ENCODE data around the gene IFI27L1.

The IFI27L1 gene, protein sequence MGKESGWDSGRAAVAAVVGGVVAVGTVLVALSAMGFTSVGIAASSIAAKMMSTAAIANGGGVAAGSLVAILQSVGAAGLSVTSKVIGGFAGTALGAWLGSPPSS

GRCh38 chr14:94080621-94081385 is at the start of gene IFI27L1, which contains the start of gene DDX24:
TSS of gene IFI27L1 (plus strand) at chr14:94081310. CDS start at chr14:94096938, 15,628 bp downstream.
TSS of gene DDX24 (minus strand) at chr14:94081202. CDS start at chr14:94079742, 1,460 bp downstream.
- Histone ChIP-seq H3K4me1 (ENCODE audit: insufficient read depth, low read length) (peaks cover 7% of the 10 kb centered on the region), H3K27ac (ENCODE audit: low read length) (no peak within 1 kb of the TSS)

GRCh38 chr14:94031883-94032279 is 49.2 kb upstream of the IFI27L1 start:
- Histone ChIP-seq H3K4me3 (ENCODE audit: low read length) (no peak overlapping the region), H3K9ac (ENCODE audit: low read depth, low read length) (no peak overlapping the region), H3K9me3 (ENCODE audit: insufficient read depth, low read depth, low read length) (no peaks in the 10 kb centered on the region), H3K27me3 (ENCODE audit: insufficient read depth, low read length) (peaks cover 2% of the 10 kb centered on the region; the same call in 1 of the 2 replicates), H3K4me1 (ENCODE audit: insufficient read depth, low read length) (0 out of 2 replicates have a peak, but pooled peaks cover 2% of the 10 kb centered on the region), H3K27ac (ENCODE audit: low read length) (no peak overlapping the region), H3K36me3 (ENCODE audit: insufficient read depth, low read depth, low read length) (no peaks in the 10 kb centered on the region)

More at GRCh38 chr14:94080621-94081385, at the start of gene IFI27L1, which contains the start of gene DDX24:
- H3K4me3 ChIP-seq (ENCODE audit: low read length) = peak within 1 kb of the TSS; percentile 99
- peak within 1 kb of the TSS; percentile 92 for H3K9ac ChIP-seq (ENCODE audit: low read depth, low read length)
- H3K27me3 ChIP-seq (ENCODE audit: insufficient read depth, low read length) = no peaks in the 10 kb centered on the region
- peaks cover 29% of the 10 kb centered on the region for H3K36me3 ChIP-seq (ENCODE audit: insufficient read depth, low read depth, low read length)
- no peaks in the 10 kb centered on the region for H3K9me3 ChIP-seq (ENCODE audit: insufficient read depth, low read depth, low read length)

- H3K4me1 ChIP-seq (ENCODE audit: insufficient read depth, low read length) = 0 out of 2 replicates have a peak, but pooled peaks cover 2% of the 10 kb centered on the region
- H3K9me3 ChIP-seq (ENCODE audit: insufficient read depth, low read depth, low read length) = no peaks in the 10 kb centered on the region
- no peak overlapping the region for H3K4me3 ChIP-seq (ENCODE audit: low read length)
- H3K36me3 ChIP-seq (ENCODE audit: insufficient read depth, low read depth, low read length) = no peaks in the 10 kb centered on the region
- no peaks in the 10 kb centered on the region for H3K27me3 ChIP-seq (ENCODE audit: insufficient read depth, low read length)
- H3K27ac ChIP-seq (ENCODE audit: low read length) = no peak overlapping the region
- H3K9ac ChIP-seq (ENCODE audit: low read depth, low read length) = no peak overlapping the region
Measured at GRCh38 chr14:94034886-94035285, 46.2 kb upstream of the IFI27L1 start.

DNA sequence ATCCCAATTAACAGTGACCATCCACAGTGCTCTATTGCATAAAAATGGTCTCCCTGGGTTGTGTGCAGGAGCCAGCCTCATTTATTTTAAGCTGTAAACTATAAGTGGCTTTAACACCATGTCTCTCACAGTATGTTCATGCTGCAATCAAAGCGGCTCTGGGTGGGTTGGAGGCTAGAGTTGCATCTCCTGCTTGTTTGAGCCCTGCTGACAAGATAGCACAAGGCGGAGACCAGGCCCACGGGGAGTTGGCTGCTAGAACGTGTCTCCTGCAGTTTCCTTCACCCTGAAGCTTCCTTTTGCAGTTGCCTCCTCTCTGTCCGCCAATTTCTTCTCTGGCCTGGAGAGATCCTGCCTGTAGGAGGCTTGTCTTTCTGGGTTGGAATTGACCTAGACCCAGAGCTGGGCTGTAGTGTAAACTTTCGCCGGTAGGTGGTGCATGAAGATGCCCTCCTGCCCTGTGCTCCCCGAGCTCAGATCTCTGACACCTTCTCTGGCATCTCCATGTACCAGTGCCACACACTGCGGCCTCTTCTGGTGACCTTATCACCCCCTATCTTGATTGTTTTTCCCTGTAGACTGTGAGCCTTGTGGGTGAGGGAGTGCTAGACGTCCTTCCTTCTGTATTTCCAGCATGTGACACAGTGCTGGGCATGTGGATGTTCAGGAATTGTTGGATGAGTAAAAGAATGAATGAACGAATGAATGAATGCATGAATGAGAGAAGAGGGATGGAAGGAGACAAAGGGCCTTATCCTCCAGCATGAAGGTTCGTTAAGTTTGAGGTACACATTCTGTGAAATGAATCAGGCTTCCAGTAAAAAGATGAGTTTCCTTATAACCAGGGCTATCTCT is 44.6 kb upstream of the IFI27L1 start:
- Histone ChIP-seq H3K27me3 (ENCODE audit: insufficient read depth, low read length) (no peaks in the 10 kb centered on the region), H3K27ac (ENCODE audit: low read length) (no peak overlapping the region), H3K9ac (ENCODE audit: low read depth, low read length) (no peak overlapping the region), H3K36me3 (ENCODE audit: insufficient read depth, low read depth, low read length) (no peaks in the 10 kb centered on the region), H3K9me3 (ENCODE audit: insufficient read depth, low read depth, low read length) (no peaks in the 10 kb centered on the region), H3K4me1 (ENCODE audit: insufficient read depth, low read length) (0 out of 2 replicates have a peak, but pooled peaks cover 2% of the 10 kb centered on the region), H3K4me3 (ENCODE audit: low read length) (no peak overlapping the region)

DNA sequence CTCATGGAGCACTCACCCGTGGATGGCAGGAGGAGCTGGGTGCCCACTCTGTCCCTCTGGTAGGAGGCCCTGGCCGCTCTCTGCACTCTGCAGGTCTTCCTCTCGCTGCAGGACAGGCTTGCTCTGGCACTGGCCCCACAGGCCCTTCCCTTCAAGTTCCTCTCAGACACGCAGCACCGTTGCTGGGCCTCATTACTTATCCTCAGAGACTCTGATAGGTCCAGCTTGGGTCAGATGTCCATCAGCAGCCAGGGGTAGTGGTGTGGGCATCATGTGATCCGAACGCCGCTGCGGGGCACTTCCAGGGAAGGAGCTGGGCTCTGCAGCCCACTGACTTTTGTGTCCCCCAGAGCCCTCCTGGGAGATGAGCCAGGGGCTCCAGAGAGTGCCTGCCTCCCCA is 43.2 kb upstream of the IFI27L1 start:
- Histone ChIP-seq H3K4me1 (ENCODE audit: insufficient read depth, low read length) (0 out of 2 replicates have a peak, but pooled peaks cover 2% of the 10 kb centered on the region), H3K9ac (ENCODE audit: low read depth, low read length) (no peak overlapping the region), H3K9me3 (ENCODE audit: insufficient read depth, low read depth, low read length) (no peaks in the 10 kb centered on the region), H3K36me3 (ENCODE audit: insufficient read depth, low read depth, low read length) (0 out of 2 replicates have a peak, but pooled peaks cover 5% of the 10 kb centered on the region), H3K27me3 (ENCODE audit: insufficient read depth, low read length) (no peaks in the 10 kb centered on the region), H3K4me3 (ENCODE audit: low read length) (no peak overlapping the region), H3K27ac (ENCODE audit: low read length) (no peak overlapping the region)

DNA sequence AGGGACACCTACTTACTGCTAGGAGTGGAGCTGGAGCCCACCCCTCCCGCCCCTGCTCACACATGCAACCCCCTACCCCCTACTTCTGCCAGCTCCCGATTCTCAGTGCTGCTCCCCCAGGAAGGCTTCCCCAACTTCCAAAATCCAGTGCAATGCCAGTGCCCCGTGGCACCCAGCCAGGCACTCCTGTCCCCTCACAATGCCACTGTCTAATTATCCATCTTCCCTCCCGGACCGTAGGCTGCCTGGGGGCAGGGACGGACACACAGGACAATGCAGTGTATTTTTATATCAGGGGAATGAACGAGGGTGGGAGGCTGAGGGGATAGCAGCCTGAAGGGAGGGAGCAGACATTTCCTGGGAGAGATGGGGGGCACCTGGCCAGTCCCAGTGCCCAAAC is 42.6 kb upstream of the IFI27L1 start:
- Histone ChIP-seq H3K36me3 (ENCODE audit: insufficient read depth, low read depth, low read length) (0 out of 2 replicates have a peak, but pooled peaks cover 5% of the 10 kb centered on the region), H3K27me3 (ENCODE audit: insufficient read depth, low read length) (no peaks in the 10 kb centered on the region), H3K9ac (ENCODE audit: low read depth, low read length) (no peak overlapping the region), H3K27ac (ENCODE audit: low read length) (no peak overlapping the region), H3K9me3 (ENCODE audit: insufficient read depth, low read depth, low read length) (no peaks in the 10 kb centered on the region), H3K4me3 (ENCODE audit: low read length) (no peak overlapping the region), H3K4me1 (ENCODE audit: insufficient read depth, low read length) (0 out of 2 replicates have a peak, but pooled peaks cover 2% of the 10 kb centered on the region)

DNA sequence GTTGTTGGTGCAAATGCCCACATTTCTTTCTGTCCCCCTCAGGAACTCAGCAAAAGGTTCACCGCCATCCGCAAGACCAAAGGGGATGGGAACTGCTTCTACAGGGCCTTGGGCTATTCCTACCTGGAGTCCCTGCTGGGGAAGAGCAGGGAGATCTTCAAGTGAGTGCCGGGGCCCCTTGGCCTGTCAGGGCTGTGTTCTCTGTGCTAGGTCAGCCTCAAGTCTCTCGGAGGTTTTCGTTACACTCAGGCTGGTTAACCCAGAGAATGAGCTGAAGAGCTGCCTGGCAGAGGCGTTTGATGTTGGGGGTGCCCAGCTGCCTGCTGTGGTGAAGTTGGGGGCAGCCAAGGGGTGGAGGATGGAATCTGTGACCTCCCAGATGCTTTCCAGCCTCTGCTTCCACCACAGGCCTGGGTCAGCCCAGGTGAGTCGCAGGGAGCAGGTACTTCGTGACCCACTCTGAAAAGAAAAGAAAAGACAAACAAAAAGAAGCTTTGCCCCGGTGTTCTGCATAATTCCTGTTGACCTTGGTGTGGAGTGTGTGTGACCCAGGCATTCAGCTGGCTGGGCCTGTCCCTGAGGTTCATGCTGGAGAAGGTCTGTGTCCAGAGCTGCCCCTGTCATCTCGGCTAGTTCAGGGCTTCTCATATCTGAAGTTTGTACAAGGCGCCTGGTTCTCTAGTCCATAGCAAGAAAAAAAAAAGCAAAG is 42.0 kb upstream of the IFI27L1 start:
- 0 out of 2 replicates have a peak, but pooled peaks cover 2% of the 10 kb centered on the region for H3K4me1 ChIP-seq (ENCODE audit: insufficient read depth, low read length)
- H3K9ac ChIP-seq (ENCODE audit: low read depth, low read length) = no peak overlapping the region
- H3K4me3 ChIP-seq (ENCODE audit: low read length) = no peak overlapping the region

DNA sequence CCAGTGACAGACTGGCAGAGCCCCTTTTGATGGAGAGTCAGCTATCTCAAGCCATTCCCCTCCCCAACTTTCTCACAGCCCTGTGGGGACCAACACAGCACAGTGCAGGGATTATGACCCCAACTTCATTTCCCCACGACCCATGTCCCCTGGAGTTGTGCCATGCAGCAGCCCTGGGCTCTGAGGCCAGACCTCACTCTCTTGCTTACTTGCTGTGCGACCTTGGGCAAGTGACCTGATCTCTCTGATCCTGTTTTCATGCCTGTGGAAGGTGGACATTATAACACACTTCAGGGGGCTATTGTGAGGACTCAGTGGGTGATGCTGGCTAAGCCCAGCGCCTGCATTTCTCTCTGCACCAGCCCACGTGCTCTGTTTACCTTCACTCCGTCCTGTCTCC is 40.9 kb upstream of the IFI27L1 start:
- Histone ChIP-seq H3K9me3 (ENCODE audit: insufficient read depth, low read depth, low read length) (no peaks in the 10 kb centered on the region), H3K4me1 (ENCODE audit: insufficient read depth, low read length) (0 out of 2 replicates have a peak, but pooled peaks cover 2% of the 10 kb centered on the region), H3K4me3 (ENCODE audit: low read length) (no peak overlapping the region), H3K9ac (ENCODE audit: low read depth, low read length) (no peak overlapping the region), H3K27me3 (ENCODE audit: insufficient read depth, low read length) (no peaks in the 10 kb centered on the region), H3K27ac (ENCODE audit: low read length) (no peak overlapping the region), H3K36me3 (ENCODE audit: insufficient read depth, low read depth, low read length) (peaks cover 17% of the 10 kb centered on the region)

More for the DNA sequence above, 42.0 kb upstream of the IFI27L1 start:
- H3K27ac ChIP-seq (ENCODE audit: low read length) = no peak overlapping the region
- H3K9me3 ChIP-seq (ENCODE audit: insufficient read depth, low read depth, low read length) = no peaks in the 10 kb centered on the region
- no peaks in the 10 kb centered on the region for H3K27me3 ChIP-seq (ENCODE audit: insufficient read depth, low read length)
- peaks cover 5% of the 10 kb centered on the region; the same call in 1 of the 2 replicates for H3K36me3 ChIP-seq (ENCODE audit: insufficient read depth, low read depth, low read length)

DNA sequence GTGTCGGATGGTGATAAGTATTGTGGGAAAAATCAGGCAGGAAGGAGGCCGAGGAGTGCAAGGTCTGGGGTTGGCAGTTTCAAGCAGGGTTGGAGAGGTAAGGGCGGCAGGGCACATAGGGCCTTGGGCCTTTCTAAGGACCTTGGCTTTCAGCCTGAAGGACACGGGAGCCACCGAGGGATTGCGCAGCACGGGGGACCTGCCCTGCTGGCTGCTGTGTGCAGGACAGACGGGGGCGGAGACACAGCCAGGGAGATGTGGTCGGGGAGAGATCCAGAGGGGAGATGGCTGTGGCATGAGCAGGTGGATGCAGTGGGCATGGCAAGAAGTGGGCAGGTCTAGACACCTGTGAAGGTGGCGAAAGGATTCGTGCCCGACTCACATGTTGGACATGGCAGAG is 40.3 kb upstream of the IFI27L1 start:
- no peaks in the 10 kb centered on the region for H3K27me3 ChIP-seq (ENCODE audit: insufficient read depth, low read length)
- 0 out of 2 replicates have a peak, but pooled peaks cover 2% of the 10 kb centered on the region for H3K4me1 ChIP-seq (ENCODE audit: insufficient read depth, low read length)
- peaks cover 22% of the 10 kb centered on the region for H3K36me3 ChIP-seq (ENCODE audit: insufficient read depth, low read depth, low read length)
- no peaks in the 10 kb centered on the region for H3K9me3 ChIP-seq (ENCODE audit: insufficient read depth, low read depth, low read length)
- no peak overlapping the region for H3K9ac ChIP-seq (ENCODE audit: low read depth, low read length)
- H3K27ac ChIP-seq (ENCODE audit: low read length) = no peak overlapping the region
- no peak overlapping the region for H3K4me3 ChIP-seq (ENCODE audit: low read length)

DNA sequence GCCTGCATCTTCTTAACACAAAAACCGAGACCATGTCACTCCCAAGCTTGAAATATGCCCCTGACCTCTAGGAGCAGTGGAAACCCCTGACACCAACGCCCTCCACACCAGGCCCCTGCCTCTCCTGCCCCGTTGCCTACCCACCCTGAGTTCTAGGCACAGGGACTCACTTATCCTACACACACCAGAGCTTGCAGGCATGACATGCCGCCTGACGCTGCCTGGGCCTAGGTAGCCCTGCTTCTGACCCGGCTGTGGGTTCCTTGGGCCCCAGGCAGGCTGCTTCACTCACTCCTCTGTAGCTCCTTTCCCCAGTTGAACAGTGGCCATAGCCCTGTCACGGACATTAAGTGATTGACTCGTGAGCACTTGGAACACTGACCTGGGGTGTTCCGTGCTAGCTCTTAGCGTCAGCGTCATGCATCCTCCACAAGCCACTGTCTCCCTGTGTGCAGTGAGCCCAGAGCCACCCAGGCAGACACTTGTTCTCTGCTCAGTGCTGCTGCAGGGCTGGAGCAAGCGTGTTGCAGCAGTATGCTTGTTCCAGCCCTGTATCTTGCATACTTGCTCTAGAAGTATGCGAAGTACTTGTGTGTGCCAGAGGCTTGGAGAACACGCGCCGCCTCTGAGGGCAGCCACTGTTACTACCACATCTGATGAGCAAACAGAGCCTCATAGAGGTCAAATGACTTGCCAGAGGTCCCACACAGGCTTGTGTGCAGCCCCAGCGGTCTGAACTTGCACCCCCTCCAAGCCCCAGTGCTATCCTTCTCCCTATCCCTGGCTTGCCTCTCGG is 39.4 kb upstream of the IFI27L1 start:
- H3K9ac ChIP-seq (ENCODE audit: low read depth, low read length) = no peak overlapping the region
- H3K27me3 ChIP-seq (ENCODE audit: insufficient read depth, low read length) = no peaks in the 10 kb centered on the region
- no peak overlapping the region for H3K4me3 ChIP-seq (ENCODE audit: low read length)
- H3K27ac ChIP-seq (ENCODE audit: low read length) = no peak overlapping the region
- H3K36me3 ChIP-seq (ENCODE audit: insufficient read depth, low read depth, low read length) = peaks cover 32% of the 10 kb centered on the region
- no peaks in the 10 kb centered on the region for H3K4me1 ChIP-seq (ENCODE audit: insufficient read depth, low read length)
- H3K9me3 ChIP-seq (ENCODE audit: insufficient read depth, low read depth, low read length) = no peaks in the 10 kb centered on the region
